H1 (cell line): Measurements from ENCODE around the gene IGSF23. TPM values are rescaled to one million over a fixed set of nuclear protein-coding genes. Genes with fewer than 3 reads are reported as not detected.

ENCODE experiments used
- CBX8 ChIP-seq: fragments of 300-800, 300-1000 bp; sonication (generic); IDR thresholded peaks from 2 replicates; pipeline ENCODE4 v1.7.1; 2016; ENCODE audit warnings: low read depth, low read length, borderline replicate concordance
- EGR1 ChIP-seq: IDR thresholded peaks from 2 replicates; pipeline ENCODE4 v1.6.1; 2011; ENCODE audit warnings: low read depth, low read length, borderline replicate concordance
- JUND ChIP-seq: IDR thresholded peaks from 2 replicates; pipeline ENCODE4 v1.6.1; 2011; ENCODE audit warnings: mild to moderate bottlenecking, improper control_type of control experiment, low read length
- POU5F1 ChIP-seq: IDR thresholded peaks from 2 replicates; pipeline ENCODE4 v1.6.1; 2011; ENCODE audit warnings: low read depth, mild to moderate bottlenecking, low read length, moderate library complexity
- RXRA ChIP-seq: IDR thresholded peaks from 2 replicates; pipeline ENCODE4 v1.6.1; 2011; ENCODE audit warnings: low read depth, mild to moderate bottlenecking, low read length, moderate library complexity; ENCODE audit not compliant: insufficient read depth
- SIX5 ChIP-seq: IDR thresholded peaks from 2 replicates; pipeline ENCODE4 v1.6.1; 2011; ENCODE audit warnings: mild to moderate bottlenecking, low read depth, low read length
- SP2 ChIP-seq: IDR thresholded peaks from 2 replicates; pipeline ENCODE4 v1.6.1; 2012; ENCODE audit warnings: mild to moderate bottlenecking, low read length, inconsistent platforms
- polyA plus RNA-seq, 7 experiments: library from polyadenylated mRNA; depleted of rRNA in 3 of 7; stranded (reverse) in 5 of 7; unstranded in 2 of 7; fragments of >200 nt in 5 of 7; fragments of 200-250 nt in 2 of 7; gene quantifications; 1 replicate in 5 of 7; 2 replicates in 1 of 7; 4 replicates in 1 of 7; pipeline versions ENCODE4 v1.2.1 to v1.2.3, GENCODE V29; 2011 to 2013; ENCODE audit warnings: missing spikeins in 2 of 7, mixed read lengths in 2 of 7
- total RNA-seq: library from RNA; stranded (reverse); fragmentation: NEBNext Ultra II Directional; extraction: Animal tissue kit (Norgen Biotek cat#: 25700); gene quantifications from 2 replicates; pipeline ENCODE4 v1.2.1, GENCODE V29; 2021

The IGSF23 gene
- total and polyA plus RNA-seq, 2 of the 8 experiments (the other 6 are each of a cell fraction or from before 2014, with no cell fraction given), result not detected

GRCh38 chr19:44653343-44653742 is 40.0 kb downstream of the IGSF23 start (continued):
- TF ChIP-seq POU5F1 (no peak), JUND (no peak), CBX8 (no peak), SP2 (no peak), EGR1 (no peak), SIX5 (no peak), RXRA (no peak)
